Measurements from ENCODE around the gene CENPS.
"Not testable (repeated sequence)": the region's sequence is repeated elsewhere in the genome, so short reads cannot be mapped to it uniquely, and the experiment has no call there.

CENPS gene

GRCh38 chr1:10421637-10422036 lies 8.6 kb upstream of the CENPS start:
- DNase-seq: no peak

GRCh38 chr1:10424034-10424433 lies 6.2 kb upstream of the CENPS start:
- DNase-seq: no peak

- DNase-seq: no peak
Observed at GRCh38 chr1:10424651-10425050, 5.6 kb upstream of the CENPS start.

- DNase-seq: not testable (repeated sequence)
Observed at GRCh38 chr1:10425826-10426534, 4.3 kb upstream of the CENPS start.

GRCh38 chr1:10426535-10426848 lies 3.7 kb upstream of the CENPS start:
- not testable (repeated sequence) for DNase-seq

GRCh38 chr1:10428984-10429383 lies 1.2 kb upstream of the CENPS start:
- DNase-seq: no peak

GRCh38 chr1:10429868-10430215 lies 391 bp upstream of the CENPS start:
- no peak for DNase-seq

GRCh38 chr1:10431070-10431730 lies 967 bp downstream of the CENPS start:
- no peak for DNase-seq

GRCh38 chr1:10432910-10433700 lies 2.9 kb downstream of the CENPS start:
- DNase-seq: no peak

- DNase-seq: no peak
Observed at GRCh38 chr1:10433790-10434189, 3.6 kb downstream of the CENPS start.

- no peak for DNase-seq
Observed at GRCh38 chr1:10434590-10434989, 4.4 kb downstream of the CENPS start.

GRCh38 chr1:10437052-10437451 lies 6.8 kb downstream of the CENPS start:
- no peak for DNase-seq

- DNase-seq: no peak
Observed at GRCh38 chr1:10438677-10439163, 8.5 kb downstream of the CENPS start.

- DNase-seq: no peak
Observed at GRCh38 chr1:10440305-10440704, 10.1 kb downstream of the CENPS start.

GRCh38 chr1:10440794-10441193 lies 10.6 kb downstream of the CENPS start:
- no peak for DNase-seq

- DNase-seq: no peak
Observed at GRCh38 chr1:10444248-10444647, 14.0 kb downstream of the CENPS start.

GRCh38 chr1:10444795-10445397 lies 14.7 kb downstream of the CENPS start:
- DNase-seq: no peak

GRCh38 chr1:10446790-10447422 lies 16.7 kb downstream of the CENPS start:
- DNase-seq: no peak

GRCh38 chr1:10449751-10450150 lies 19.5 kb downstream of the CENPS start, which contains the start of gene CORT:
Gene CORT, plus strand, starts transcription at chr1:10450031. Its CDS starts 193 bp downstream, at chr1:10450224.
- no peak for DNase-seq

GRCh38 chr1:10450156-10450814 lies 20.1 kb downstream of the CENPS start:
- no peak for DNase-seq

- DNase-seq: no peak
Observed at GRCh38 chr1:10450836-10451235, 20.6 kb downstream of the CENPS start.

- DNase-seq: no peak
Observed at GRCh38 chr1:10451287-10451686, 21.1 kb downstream of the CENPS start.
